ENCODE measurements around the gene SPOPL.
"Not testable (repeated sequence)": the region's sequence is repeated elsewhere in the genome, so short reads cannot be mapped to it uniquely, and the experiment has no call there.

The SPOPL gene

DNA sequence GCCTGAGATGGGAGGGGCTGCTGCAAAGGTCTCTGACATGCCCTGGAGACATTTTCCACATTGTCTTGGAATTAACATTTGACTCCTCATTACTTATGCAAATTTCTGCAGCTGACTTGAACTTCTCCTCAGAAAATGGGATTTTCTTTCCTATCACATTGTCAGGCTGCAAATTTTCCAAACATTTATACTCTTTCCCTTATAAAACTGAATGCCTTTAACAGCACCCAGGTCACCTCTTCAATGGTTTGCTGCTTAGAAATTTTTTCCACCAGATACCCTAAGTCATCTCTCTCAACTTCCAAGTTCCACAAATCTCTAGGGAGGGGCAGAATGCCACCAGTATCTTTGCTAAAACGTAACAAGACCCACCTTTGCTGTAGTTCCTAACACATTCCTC lies 22.8 kb downstream of the SPOPL start:
- DNase-seq: not testable (repeated sequence)

DNA sequence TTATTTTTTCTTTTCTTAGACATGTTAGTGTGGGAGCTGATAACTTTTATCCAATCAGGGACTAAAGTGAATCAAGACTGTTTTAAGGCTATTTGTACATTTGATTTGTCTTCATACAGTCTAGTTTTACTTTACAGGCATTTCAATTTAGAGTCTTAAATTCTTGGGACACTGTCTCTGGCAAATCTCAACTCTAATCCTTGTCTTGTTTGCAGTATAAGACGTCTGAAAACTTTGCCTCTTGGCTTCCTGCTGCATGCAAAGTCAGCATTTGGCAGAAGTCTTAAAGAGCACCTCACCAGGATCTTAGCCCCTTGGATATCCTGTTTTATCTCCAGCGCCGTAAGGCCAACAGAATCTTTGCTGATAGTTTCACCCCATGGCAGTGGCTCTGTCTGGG lies 30.3 kb downstream of the SPOPL start:
- DNase-seq: no peak

DNA sequence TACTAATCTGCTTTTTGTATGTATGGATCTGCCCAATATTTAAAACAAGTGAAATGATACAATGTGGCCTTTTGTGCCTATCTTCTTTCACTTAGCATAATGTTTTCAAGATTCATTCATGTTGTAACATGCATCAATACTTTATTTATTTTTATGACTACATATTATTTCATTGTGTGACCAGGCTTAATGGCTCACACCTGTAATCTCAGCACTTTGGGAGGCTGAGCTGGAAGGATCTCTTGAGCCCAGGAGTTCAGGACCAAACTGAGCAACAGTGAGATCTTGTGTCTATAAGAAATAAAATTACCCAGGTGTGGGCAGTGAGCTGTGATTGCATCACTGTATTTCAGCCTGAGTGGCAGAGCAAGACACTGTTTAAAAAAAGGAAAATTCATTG lies 33.2 kb downstream of the SPOPL start:
- DNase-seq: no peak

DNA sequence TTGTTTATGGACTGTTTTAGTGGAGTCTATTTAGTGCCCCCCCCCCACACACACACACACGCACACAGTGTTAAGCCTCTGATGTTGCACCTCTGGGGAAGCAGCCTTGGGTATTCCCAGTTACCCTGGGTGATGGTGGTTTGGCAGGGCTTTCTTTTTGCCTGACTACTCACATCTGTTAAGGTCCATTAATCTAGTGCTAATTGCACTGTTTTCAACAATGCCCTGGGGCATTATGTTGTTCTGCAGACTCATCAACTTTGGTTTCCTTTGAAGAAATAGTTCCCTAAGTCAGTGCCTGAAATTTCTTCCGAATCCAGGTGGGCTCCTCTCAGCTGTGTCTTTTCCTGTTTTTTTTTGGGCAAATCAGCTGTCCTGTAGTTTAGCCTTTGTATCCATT lies 34.7 kb downstream of the SPOPL start:
- no peak for DNase-seq

DNA sequence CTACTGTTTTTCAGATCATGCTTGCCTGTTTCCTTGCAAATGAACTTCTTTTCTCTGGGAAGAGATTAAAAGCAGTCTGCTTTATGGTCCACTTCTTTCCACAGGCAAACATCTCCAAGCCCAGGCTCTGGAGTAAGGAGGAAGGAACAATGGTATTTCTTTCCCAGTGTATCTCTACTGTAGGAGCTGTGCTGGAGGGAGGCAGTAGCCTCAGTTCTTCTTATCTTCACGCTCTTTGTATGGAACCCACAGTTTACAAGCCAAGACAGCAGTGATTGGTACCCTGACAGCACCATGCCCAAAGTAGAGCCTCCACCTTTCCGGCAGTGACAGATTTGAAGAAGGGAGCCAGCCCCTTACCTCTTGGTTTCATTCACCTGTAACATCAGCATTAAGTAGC lies 35.2 kb downstream of the SPOPL start:
- no peak for DNase-seq

DNA sequence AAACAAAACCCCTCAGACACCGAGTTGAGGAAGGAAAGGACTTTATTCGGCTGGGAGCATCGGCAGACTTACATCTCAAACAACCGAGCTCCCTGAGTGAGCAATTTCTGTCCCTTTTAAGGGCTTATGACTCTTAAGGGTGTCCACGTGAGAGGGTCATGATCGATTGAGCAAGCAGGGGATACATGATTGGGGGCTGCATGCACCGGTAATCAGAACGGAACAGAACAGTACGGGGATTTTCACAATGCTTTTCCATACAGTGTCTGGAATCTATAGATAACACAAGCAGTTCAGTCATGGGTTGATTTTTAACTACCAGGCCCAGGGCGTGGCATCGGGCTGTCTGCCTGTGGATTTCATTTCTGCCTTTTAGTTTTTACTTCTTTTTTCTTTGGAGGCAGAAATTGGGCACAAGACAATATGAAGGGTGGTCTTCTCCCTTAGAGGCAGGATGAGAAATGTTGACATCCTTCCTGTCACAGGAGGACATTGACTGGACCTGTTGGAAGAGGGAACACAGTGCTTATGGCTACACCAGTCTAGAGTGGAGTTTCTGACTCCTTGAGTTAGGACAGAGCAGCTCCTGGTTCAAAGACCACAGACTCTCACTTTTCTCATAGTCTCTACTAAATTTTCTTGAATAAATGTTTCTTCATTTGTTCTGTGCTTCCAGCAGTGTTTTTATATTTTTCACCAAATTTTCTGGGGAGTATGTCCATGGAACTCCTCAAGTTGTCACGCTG lies 35.8 kb downstream of the SPOPL start:
- DNase-seq: no peak

DNA sequence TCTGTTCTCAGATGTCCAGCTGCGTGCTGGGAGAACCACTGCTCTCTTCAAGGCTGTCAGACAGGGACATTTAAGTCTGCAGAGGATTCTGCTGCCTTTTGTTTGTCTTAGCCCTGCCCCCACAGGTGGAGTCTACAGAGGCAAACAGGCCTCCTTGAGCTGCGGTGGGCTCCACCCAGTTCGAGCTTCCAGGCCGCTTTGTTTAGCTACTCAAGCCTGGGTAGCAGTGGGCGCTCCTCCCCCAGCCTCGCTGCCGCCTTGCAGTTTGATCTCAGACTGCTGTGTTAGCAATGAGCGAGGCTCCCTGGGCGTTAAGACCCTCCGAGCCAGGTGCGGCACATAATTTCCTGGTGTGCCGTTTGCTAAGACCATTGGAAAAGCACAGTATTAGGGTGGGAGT lies 42.6 kb downstream of the SPOPL start:
- not testable (repeated sequence) for DNase-seq

DNA sequence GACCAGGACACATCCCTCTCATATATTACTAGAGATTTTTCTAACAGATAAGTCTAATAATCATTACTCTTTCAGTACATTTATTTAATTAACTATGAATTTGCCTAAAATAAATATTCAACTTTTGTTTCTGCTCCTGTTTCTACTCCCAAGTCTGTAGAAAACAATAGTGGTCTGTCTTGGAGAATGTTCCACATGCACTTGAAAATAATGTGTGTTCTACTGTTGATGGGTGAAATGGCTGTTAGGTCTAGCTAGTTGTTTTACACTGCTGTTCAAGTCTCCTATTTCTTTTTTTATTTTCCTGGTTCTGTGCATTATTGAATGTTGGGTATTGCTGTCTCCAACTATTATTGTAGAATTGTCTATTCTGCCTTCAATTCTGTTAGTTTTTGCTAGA lies 47.2 kb downstream of the SPOPL start:
- no peak for DNase-seq

DNA sequence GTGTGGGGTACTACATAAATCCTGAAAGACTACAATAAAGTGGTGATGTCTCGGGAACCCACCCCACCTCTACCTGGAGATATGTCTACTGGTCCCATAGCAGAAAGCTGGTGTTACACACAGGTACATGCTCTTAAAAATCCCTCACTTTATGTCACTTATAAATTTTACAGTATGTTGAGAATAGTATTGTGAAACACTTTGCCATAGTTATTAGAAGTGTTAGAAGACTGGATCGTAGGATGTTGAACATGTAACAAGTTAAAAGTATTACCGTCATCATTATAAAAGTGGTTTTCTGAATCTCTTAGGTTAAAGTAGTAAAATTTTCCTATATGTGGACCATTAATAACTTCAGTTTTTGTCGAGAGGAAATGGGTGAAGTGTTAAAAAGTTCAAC lies 48.6 kb downstream of the SPOPL start:
- DNase-seq: no peak

DNA sequence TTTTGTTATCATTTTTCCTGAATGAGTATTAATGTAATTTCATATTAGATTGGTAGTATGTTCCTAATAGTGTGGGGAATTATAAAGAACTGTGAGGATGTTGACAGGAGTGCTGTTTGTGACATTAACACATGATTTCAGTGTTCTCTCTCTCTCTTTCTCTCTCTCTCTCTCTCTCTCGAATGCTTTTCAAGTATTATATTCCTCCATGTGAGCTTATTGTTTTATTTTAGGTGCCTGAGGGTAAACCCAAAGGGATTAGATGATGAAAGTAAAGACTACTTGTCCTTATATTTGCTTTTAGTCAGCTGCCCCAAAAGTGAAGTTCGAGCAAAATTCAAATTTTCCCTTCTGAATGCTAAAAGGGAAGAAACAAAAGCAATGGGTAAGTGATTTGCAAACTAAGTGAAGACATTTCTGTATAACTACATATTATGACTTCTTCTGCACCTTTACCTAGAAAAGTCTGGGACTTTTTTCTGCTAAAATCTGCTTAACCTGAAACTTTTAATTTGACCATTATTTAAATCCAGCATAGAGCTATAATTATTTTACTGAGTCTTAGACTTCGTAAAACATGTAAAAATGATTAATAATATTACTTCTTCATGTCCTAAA lies 49.2 kb downstream of the SPOPL start:
- no peak for DNase-seq

DNA sequence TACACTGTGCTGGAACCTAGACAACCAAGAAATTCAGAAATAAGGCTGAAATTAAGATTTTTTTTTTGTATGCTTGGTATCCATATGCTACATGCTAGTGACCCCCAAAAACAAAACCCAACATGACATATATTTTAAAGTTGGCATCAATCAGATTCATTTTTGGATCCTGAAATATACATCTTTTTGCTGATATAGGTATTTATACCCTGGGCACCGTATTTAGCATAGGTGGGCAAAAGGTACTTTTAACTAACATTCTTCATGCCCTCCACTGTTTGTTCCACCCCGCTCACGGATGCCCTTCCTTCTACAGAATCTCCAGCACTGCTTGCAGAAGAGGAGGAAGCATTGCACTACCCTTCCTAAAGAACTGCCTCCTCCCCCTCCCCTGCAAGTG lies 52.6 kb downstream of the SPOPL start:
- DNase-seq: no peak

DNA sequence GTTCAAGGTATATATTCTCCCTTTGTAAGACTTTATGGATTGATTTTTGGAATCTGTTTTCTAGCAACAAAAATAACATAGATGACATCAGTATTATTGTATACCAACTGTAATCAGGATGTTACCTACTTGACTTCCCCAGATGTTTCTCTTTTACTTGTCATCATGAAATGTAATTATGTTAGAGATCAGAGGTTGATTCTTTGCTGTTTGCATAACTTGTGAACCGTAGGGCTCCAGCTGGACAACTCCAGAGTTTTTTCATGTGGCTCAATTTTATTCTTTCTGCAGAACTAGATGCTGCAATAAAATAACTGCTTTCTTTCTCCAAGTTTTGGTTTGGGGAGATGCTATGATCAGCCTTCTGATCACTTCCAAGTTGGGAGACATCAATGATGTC lies 58.1 kb downstream of the SPOPL start:
- no peak for DNase-seq

DNA sequence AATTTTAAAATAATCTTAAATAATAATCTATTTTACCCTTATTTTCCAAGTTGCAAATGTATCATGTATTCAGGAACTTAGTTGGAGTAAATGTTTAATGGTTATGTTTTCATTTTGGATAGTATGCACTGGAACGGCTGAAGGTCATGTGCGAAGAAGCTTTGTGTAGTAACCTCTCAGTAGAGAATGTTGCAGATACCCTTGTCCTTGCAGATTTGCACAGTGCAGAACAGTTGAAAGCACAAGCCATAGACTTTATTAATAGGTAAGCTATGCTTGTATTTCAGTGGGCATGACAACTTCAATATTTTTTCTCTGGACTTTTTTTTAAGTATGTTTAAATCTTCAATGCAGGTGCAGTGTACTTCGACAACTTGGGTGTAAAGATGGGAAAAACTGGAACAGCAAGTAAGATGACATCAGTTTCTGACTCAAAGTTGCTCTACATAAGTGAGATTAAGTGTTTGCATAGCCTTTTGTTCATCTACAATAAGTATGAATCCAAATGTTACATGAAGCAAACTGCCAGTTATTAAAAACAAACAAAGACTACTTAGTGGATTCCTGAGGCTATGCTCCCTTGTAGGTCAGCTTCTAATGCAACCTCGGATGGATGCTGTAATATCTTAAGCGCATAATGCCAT lies 63.1 kb downstream of the SPOPL start:
- DNase-seq: no peak

DNA sequence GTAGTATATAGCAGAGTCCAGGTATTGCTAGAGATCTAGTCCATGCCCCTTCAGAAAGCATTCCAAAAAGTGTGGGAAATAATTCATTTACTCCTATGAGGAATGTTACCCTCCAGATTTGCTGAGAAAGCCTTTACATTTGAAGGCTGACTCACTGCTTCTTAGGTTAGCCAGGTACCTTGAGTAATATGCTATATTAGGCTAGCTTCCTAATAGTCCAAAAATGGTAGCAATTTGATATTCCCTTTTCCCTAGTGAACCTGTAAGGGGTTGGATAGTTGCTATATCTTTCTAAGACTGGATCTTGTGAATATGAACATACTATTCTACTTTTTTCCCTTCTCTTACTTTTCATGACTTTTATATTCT lies 63.6 kb downstream of the SPOPL start:
- no peak for DNase-seq

DNA sequence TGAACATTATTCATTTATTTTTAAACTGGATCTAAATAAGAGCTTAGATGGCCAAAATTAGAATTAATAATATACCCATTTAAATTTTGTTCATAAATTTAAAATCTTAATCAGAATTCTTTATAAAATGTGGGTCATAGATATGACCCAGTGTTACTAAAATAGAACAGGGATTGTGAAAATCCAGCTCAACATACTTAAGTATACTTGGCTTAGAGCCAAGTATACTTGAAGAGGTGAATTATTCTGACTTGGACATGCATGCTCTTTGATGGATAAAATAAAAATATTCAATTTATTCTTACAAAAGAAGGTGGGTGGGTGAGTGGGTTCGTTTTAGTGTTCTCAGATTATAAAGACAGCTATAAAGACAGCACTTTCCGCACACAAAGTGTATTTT lies 70.7 kb downstream of the SPOPL start:
- no peak for DNase-seq

DNA sequence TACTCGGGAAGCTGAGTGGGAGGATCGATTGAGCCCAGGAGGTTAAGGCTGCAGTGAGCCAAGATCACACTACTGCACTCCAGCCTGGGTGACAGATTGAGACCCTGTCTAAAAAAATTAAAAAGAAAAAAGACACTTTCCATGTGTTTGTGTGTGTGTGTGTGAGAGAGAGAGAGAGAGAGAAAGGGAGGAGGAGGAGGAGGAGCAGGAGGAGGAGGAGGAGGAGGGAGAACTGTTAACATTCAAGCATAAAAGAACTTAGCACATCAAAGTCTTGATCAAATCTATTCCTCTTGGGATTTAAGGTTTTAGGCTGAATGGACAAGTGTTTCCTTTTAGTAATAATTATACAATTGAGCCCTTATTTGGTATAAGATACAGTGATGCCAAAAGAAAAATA lies 75.5 kb downstream of the SPOPL start:
- DNase-seq: no peak

DNA sequence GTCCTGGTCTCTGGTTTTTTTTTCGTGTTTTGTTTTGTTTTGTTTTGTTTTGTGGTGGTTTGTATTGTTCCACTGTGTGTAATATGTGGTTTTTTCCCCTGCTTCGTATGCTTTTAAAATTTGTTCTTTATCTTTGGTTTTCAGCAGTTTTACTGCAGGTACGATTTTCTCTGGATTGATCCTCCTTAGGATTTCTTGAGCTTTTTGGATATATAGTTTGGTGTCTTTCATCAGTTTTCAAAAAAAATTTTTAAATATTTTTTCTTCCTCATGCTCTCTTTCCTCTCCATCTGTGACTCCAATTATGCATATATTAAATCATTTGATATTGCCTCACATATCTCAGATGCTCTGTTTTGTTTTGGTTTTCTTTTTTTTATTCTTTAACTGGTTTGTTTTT lies 78.0 kb downstream of the SPOPL start:
- DNase-seq: no peak

DNA sequence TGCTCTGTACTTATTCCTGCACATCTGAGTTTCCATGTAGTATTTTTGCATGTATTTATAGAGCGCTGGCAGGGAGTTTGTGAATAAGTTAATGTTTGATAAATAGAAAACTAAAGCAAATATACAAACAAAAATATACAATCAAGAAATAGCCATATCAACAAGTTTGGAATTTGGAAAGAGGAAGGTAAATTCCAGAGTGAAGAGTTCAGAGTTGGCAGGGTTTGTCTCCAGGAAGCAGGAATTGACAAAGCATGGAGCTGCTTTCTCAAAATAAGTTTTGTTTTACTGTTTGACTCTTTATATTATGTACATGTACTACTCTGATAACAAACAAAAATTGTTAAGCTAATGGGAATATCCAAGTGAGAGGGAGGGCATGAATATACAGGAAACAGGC lies 80.3 kb downstream of the SPOPL start:
- no peak for DNase-seq

DNA sequence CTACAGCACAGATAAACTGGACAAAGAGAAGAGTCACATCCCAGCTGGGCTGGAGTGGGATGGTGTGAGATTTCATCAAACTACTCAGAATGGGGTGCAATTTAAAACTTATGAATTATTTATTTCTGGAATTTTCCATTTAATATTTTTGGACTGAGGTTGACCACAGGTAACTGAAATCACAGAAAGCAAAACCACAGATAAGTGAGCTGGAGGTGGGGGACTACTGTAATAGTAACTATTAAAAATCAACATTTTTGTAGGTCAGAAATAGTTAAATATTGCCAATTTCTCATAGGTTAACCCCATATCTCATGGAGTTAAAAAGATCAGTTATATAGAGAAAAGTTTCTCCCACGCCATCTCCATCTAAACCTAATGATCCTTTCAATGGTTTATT lies 88.1 kb downstream of the SPOPL start:
- no peak for DNase-seq

DNA sequence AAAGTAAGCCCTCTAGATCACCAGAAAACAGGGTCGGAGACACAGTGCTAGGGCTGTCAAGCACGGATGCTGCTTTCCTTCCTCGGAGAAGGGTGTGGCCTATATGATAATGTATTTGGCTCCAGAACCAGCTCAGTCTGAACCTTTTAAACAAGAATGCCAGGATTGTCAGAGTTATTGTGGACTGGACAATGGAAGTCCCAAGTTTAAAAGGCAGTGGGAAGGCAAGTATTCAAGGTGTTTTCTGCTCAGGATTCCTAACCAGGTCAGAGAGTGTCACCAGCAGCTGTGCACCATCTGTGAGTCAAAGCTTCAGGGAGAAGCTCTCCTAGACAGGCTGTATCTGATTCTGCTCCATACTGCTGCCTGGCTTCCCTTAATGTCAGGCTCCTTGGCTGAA lies 94.8 kb downstream of the SPOPL start:
- no peak for DNase-seq

DNA sequence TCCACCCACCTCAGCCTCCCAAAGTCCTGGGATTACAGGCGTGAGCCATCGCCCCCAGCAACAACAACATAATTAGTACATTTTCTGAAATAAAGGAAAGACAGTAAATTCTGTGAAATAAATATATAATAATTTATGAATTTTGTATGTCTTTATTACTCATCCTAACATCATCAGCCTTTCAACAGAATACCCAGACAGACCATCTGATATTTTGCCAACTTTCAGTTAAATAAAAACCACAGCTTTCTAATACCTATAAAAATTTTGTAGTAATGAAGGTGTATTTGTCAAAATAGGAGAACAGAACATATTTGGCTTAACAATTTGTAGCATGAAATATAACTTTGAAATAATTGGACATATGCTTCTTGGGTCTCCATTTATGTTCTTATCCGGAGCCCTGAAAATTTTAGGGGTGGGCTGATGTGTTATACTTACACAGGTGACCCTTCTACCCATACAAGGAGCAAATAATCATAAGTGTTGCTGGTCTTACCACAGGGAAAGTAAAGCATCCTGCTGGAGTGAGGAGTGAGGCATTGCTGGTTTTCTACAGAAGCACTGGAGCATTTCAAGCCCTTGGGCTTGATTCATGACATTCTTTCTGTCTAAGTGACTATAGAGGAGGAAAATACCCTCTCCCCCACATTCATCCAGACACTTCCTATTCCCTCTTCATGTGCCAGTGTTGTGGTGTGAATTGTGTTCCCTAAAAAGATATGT lies 99.3 kb downstream of the SPOPL start:
- DNase-seq: no peak

DNA sequence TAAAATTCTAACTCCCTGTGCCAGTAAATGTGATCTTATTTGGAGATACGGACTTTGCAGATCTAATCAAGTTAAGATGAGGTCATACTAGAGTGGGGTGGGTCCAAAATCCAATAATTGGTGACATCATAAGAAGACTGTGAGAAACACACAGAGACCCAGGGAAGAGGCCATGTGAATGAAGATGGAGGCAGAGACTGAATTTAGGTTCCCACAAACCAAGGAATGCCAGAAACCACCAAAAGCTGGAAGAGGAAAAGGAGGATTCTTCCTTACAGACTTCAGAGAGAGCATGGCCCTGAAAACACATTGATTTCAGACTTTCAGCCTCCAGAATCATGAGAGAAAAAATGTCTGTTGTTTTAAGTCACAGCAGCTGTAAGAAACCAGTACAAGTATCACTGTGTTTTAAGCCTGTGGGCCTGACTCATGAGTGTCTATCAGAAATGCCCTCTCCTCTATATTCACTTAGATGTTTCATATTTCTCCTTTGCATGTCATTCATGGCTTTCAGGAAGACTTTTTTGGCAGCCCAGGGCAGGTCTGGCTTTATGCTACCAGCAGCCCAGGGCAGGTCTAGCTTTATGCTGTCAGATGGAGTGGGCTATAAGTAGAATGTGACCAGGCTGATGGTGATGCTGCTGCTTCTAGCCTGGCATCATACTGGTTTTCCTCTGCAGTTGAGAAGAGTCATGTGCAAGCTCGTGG lies 100.0 kb downstream of the SPOPL start:
- DNase-seq: no peak

DNA sequence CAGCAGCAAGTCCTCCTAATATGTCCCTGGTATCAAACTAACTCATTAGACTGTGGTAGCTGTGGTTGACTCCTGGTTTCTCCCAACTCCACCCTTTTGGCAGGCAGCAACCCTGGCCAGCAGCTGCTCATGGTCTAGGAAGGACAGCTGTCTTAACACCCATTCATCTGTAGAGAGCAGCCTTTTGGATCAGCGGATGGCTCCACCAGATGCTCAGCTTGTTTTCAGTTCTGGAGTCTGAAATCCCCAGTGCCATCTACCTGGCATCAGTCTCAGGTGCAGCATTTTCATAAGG lies 100.5 kb downstream of the SPOPL start:
- no peak for DNase-seq

DNA sequence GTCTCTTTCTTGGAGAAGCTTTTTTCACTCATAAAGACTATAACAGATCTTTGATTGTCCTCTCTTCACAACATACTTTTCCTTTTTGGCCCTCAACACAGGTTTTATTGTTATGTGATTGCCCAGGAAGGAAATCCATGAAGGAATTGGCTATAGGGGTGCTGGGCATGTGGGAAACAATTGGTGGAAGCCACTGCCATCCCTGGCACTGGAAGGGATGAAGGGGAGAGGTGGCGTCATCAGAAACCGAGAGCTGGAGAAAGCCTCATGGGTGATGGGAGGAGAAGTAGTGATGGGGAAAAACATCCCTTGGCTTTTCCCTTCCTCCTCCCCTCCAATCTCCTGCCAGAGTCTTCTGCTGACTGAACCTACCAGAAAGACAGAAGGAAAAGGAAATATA lies 106.2 kb downstream of the SPOPL start:
- DNase-seq: no peak
